Islet of Langerhans (tissue), 1 donor: Measurements from ENCODE around the gene EPB41L4B.
A peak's percentile ranks its signal among the peaks of the same experiment; 100 is the strongest.

Experiments used
- FAIRE-seq: peaks from one replicate; lab custom pipeline; 2011; peaks lifted over from hg19 to GRCh38; lab: Jason Lieb, UNC

EPB41L4B gene

GRCh38 chr9:109198736-109199382 lies 122.0 kb downstream of the EPB41L4B start:
- FAIRE-seq = no peak

- no peak for FAIRE-seq
These were observed 126.8 kb downstream of the EPB41L4B start for GRCh38 chr9:109193974-109194556.

- FAIRE-seq = no peak
These were observed 128.0 kb downstream of the EPB41L4B start for GRCh38 chr9:109192732-109193361.

GRCh38 chr9:109191746-109192145 lies 129.1 kb downstream of the EPB41L4B start:
- no peak for FAIRE-seq

- FAIRE-seq = no peak
These were observed 130.7 kb downstream of the EPB41L4B start for GRCh38 chr9:109190151-109190550.

DNA sequence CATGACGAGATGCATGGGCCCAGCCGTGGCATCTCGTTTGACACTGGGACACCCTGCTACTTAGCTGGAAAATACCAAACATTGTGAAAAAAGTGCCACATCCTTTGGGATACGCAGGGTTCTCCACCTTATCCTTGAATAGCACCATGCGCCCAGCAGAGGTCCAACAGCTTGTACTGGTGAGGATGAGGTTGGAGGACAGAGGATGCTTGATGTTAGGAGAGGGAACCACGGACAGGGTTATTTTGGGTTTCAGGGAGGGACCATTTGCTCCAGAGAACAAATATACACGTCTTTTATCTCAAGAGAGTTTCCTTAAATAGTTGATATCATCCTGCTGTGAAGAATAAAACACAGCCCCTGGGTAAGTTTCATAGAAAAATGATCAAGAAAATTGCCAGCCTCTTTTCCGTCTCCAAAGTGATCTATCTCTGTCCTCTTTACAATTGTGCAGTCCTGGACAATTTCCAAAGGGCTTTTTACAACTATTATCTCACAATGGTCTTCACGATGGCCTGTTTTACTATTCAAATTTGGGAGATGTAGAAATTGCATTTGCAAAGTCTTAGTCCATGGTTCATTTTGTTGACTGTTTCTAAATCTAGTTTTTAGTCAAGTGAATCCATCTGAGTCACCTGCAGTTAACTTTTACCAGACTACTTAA lies 133.9 kb downstream of the EPB41L4B start:
- FAIRE-seq = no peak

GRCh38 chr9:109182940-109183798 lies 137.7 kb downstream of the EPB41L4B start:
- FAIRE-seq = no peak

DNA sequence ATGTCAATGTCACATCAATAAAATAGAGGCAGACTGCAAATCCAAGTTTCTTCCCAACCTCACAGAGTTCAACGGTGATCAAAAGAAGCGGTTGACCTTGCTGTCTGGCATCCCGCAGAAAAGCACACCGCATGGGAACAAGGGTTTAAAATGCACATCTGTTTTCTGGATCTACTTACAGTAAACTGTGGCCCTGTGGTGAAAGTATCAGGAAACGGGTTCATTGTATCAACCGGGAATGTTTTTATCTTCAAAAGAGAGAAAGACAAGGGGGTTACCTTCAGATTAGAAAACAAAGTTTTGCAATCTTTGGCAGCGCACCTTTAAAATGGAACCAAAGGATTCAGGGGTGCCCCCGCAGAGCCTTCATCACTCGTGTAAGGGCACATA lies 138.3 kb downstream of the EPB41L4B start:
- no peak for FAIRE-seq

DNA sequence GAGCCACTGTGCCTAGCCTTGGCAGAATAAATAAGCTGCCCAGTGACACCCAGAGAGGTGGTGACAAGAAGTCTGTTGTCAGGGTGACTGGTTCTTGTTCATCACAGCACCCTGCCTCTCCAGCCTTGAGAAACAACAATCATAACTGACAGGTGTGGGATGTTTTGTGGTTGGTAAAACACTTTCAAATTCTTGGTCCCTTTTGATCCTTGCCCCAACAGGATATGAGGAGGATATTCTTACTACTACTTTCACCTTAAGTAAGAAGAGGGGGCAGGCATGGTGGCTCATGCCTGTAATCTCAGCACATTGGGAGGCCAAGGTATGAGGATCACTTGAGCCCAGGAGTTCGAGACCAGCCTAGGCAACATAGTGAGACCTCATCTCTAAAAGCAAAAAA lies 139.6 kb downstream of the EPB41L4B start:
- no peak for FAIRE-seq

DNA sequence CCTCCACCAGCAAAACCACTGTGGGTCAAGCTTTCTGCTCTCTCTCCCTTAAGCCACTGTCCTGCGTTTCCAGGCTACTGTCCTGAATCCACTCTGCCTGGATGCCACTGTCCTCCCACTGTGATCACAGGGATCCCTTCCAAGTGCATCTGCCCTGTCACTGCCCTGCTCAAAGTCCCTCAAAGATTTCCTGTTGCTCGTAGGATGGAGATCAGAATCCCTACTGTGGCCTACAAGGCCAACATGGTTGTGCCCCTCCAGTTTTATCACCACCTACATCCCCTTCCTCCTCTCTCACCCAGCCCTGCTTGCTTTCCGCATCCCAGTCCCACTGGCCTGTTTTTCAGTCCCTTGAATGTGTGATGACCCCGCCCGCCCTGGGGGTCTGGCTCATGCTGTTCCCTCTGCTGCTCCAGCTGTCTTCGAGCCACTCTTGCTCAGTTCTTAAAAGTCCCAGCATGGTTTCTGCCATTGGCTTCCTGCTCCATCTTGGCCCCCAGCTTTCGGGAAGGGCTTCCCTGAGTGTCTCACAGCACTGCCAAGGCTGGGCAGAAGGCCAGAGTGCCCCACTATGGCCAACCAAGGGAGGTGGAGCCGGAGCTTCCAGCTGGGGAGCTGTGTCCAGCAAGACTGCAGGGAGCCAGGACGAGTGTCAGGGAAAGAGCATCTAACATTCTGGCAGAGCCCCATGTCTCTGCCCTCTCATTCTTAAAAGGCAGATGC lies 140.9 kb downstream of the EPB41L4B start:
- FAIRE-seq = no peak

- no peak for FAIRE-seq
These were observed 143.9 kb downstream of the EPB41L4B start for GRCh38 chr9:109176963-109177362.

DNA sequence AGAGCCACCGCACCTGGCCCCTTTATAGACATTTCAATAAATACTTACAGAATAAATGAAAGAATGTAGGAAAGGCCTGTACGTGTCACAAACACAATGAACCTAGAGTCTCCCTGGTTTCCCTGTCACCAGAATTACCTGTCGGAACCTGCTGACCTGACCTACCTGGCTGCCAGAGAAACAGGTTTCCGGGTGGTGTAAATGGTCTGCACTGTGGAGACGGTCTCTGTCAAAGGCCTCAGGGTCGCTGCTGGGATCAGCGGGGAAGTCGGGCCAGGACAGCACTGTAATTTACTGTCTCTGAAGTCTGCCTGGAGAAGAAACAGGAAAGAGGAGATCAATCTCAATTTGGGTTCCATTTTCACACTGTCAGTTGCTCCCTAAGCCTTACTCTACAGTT lies 144.5 kb downstream of the EPB41L4B start:
- no peak for FAIRE-seq

DNA sequence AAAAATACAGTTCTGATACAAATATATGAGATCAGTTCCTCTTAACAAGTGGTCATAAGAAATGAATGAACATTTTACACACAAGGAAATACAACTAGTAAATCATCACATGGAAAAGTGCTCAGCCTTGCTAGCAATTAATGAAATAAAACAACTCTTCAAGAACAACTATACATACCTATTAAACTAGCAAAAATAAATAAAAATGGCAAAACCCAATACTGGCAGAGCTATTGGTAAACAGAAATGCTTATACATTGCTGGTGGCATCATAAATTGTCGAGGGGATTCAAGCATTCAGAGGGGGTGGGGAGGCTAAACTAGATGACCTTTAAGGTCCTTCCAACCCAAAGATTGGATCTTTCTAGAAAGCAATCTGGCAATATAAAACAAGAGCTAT lies 147.9 kb downstream of the EPB41L4B start:
- FAIRE-seq = peak; percentile 78

GRCh38 chr9:109171926-109172325 lies 148.9 kb downstream of the EPB41L4B start:
- no peak for FAIRE-seq

- no peak for FAIRE-seq
These were observed 152.7 kb downstream of the EPB41L4B start for GRCh38 chr9:109168170-109168569.

DNA sequence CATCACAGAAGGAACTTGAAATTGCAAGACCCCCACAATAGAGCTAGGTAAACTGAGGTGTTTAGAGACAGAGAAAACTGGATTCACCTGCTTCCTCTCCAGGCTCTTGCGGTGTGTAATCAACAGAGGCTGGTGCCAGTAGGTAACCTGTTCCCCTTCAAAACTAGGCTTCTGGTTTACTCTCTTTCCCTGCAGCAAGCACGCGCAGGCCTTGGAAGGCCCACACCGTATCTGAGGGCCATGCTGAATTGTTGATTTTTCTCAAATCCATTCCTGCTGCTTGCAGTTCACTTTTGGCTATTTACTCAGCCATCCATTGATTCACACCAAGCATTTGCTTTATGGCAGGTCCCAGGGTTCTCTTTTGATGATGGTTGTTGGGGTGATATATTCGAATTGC lies 153.1 kb downstream of the EPB41L4B start:
- FAIRE-seq = no peak

- no peak for FAIRE-seq
These were observed 153.9 kb downstream of the EPB41L4B start, which contains the start of gene FRRS1L for GRCh38 chr9:109166771-109167601. Gene FRRS1L, minus strand, starts transcription at chr9:109167249. Its CDS starts 111 bp downstream, at chr9:109167138.

DNA sequence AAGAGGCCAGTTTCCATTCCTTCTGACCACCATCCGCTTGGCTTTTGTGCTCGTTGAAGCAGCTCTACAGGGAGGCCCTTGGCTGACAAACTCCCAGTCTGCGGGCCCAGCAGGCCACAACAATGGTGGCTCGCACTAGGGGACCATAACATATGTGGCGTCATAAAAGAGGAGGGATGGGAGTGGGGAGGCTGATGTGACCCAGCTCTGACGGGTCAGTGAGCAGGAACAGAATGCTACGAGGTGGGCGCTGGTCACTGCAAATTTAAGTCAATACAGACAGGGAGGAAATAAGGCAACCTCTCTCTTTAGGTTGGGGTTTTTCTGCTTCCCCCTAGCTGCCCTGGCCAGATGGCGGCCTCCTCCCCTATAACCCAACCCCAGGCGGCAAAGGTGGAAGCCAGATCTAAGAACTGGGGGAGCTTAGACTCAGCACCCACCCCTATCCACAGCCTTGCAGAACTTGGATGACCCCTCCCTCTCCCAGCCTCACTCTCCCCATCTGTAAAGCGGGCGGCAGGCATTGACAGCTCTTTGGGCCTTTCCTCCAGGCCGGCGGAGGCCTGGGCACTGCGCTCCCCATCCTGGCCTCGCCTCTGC lies 154.6 kb downstream of the EPB41L4B start:
- FAIRE-seq = no peak

DNA sequence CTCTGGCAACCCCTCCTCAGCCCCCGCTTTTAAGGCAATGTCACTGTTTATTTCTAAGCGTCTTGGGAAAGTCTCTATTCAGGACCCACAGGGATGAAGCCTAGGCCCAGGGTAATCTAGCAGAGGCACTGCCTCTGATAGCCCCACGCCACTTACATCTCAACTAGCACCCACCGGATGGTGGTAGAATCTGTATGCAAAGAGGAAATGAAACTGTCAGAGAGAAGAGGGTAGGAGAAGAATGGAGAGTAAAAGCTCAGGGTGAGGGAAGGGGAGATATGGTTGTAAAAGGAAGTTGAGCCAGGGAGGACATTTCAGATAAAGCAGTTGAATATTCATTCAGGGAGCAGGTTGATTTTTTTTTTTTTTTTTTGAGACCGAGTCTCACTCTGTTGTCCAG lies 156.8 kb downstream of the EPB41L4B start:
- no peak for FAIRE-seq

GRCh38 chr9:109163194-109163593 lies 157.7 kb downstream of the EPB41L4B start:
- no peak for FAIRE-seq
